GM21515 (cell line): ENCODE results near the gene MRAS.
"Not testable (repeated sequence)": the region's sequence is repeated elsewhere in the genome, so short reads cannot be mapped to it uniquely, and the experiment has no call there.

ENCODE experiments used
- ATAC-seq: cut with Tn5 transposase; IDR thresholded peaks from one replicate; pipeline ENCODE4 v1.9.1; 2021; ENCODE audit not compliant: unreplicated experiment

Gene MRAS

GRCh38 chr3:138366006-138366759, 17.8 kb downstream of the MRAS start:
- no peak for ATAC-seq

DNA sequence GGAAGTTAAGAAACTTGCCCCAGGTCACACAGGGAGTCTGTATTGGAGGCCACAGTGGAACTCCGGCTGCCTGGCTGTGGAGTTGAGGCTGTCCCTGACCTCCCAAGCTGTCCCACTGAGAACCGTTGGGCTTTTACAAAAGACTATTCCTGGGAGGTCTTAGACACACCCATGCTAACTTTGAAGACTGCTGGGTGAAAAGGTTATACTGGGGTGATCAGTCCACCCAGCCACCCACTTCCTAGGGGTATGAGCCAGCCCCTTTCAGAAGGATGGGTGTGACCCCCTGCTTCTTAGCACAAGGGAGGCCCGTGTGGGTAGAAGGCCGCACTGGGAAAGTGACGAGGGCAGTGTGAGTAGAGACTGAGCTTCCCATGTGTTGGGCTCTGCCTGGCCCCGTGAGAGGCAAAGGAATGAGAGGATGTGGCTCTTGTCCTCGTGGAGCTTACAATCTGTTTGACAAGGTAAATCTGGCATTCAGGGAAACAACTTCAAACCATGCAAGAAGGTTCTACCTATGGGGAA, 19.0 kb downstream of the MRAS start:
- ATAC-seq, result no peak

DNA sequence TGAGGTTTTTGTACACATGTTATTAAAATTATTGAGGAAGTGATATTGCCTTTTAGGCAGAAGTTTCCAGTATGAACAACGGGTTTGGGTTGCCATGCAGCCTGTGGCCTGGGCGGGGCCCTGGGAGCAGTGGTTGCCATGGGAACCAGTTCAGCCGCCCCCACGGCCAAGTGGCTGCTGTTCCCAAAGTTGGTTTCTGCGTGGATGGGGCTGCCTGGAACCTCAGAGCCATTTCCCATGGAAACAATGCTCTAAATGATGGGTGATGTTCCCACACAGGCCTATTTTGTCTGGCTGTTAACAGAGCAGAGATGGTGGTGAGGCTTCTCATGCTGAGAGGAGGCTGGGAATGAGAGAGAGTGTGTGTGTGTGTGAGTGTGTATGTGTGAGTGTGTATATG, 19.5 kb downstream of the MRAS start:
- no peak for ATAC-seq

DNA sequence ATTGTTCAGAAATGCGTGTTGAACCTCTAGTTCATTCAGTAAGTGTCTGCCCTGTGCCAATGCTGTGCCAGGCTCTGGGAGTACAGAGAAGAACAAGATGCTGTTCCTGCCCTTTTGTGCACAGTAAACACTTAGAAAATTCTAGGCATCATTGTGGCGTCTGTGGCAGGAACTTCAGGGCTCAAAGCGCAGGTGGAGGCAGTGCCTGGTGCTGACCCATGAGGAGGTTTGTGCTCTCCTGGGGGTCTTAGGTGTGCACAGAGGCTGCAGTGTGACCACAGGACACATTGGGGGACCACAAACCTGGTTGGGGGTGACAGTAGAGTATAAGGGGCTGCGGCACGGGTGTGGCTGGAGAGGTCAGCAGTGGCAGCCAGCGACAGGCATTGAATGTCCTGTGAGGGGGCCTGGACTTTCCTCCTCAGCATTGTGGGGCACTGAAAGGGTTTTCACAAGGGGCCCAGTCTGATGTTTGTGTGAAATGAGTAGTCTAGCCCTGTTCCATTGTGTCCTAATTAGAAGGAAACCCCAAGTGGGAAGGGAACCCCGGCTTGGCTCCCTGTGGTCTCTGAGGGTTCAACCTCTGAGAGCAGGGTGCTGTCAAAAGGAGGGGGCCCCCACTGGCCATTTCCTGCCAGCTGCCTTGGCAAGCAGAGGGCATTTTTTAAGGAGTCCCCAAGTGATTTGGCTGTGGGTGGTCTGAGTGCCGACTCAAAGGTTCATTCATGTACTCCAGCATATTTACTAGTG, 20.9 kb downstream of the MRAS start:
- no peak for ATAC-seq

- ATAC-seq, result no peak
Observed at GRCh38 chr3:138370321-138370720, 21.9 kb downstream of the MRAS start.

DNA sequence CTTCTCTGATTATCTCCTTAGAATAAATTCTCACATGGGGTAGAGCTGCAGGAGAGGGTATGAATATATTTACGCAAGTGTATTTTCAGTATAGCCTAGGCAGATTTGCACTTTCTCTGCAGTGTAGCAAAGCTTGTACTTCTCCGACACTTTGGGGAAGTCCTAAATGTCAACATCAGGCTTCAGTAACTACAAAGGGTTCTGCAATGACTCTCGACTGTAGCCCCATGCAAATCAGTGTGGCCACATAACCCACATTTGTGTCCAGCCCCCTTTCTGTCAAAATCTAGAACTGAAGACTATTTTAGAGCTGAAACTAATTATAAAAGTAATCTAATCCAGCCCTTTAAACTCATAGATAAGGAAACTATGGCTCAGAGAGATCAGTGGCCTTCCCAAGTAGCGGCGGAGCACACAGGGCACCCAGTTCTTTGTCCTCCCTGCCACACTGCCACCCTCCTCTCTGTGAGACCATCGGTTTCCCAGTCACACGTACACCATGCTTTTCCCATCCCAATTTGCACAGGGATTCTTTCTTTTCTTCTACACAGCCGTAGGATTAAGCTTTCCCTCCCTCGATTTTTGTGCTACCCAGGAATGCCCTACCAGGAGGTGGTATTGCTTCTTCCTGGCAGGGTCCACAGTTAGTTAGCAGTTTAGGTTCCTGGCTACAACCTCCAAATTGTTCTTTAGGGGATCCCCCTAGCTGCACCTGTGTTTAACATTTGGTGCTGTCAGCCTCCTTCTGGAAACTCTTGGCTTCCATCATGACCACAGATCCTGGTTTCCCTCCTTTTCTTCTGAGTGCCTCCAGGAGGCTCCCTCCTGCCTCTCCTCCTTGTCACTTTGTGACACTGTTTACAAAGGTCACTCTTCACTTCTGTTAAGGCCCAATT, 22.9 kb downstream of the MRAS start:
- peak; percentile 100 for ATAC-seq

DNA sequence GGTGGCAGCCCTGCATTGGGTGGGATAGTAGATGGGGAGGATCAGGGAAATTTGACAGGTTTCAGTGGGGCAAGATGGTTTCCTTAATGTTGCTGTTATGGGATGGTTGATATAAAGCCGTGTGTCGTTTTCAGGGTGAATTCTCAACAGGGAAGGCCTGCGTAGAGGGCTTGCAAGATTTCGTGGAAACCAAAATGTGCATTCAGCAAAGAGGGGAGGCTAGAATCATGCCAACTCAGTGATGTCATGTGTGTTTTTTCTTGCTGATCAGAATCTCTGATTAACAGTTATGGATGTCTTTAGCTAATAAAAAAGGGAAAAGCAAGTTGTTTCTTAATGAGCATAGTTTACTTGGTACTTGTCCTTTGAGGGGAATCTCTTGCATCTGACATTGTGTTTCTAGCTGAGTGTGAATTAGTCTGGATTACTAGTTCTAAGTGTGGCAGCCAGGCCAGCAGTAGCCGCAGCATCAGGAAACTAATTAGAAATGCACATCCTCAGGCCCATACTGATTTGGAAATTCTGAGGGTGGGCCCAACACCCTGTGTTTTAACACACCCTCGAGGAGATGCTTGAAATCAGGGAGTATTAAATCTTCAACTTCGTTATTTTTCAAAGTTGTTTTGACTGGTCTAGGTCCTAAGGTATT, 24.8 kb downstream of the MRAS start:
- ATAC-seq, result no peak

GRCh38 chr3:138373736-138374094, 25.3 kb downstream of the MRAS start:
- ATAC-seq, result no peak

DNA sequence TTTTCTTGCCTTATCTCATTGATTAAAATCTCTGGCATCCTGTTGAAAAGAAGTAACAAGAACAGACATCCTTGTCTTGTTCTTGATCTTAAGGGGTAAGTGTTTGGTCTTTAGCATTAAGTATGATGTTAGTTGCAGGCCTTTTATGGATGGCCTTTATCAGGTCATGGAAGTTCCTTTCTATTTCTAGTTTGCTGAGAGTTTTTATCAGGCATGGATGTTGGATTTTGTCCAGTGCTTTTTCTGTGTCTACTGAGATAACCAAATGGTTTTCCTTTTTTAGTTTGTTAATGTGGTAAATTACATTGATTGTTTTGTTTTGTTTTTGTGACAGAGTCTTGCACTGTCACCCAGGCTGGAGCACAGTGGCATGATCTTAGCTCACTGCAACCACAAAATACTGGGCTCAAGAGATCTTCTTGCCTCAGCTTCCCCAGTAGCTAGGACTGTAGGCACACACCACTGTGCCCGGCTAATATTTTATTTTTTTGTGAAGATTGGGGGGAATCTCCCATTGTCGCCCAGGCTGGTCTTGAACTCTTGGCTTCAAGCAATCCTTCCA, 26.3 kb downstream of the MRAS start:
- no peak for ATAC-seq

GRCh38 chr3:138375447-138375846, 27.1 kb downstream of the MRAS start:
- no peak for ATAC-seq

DNA sequence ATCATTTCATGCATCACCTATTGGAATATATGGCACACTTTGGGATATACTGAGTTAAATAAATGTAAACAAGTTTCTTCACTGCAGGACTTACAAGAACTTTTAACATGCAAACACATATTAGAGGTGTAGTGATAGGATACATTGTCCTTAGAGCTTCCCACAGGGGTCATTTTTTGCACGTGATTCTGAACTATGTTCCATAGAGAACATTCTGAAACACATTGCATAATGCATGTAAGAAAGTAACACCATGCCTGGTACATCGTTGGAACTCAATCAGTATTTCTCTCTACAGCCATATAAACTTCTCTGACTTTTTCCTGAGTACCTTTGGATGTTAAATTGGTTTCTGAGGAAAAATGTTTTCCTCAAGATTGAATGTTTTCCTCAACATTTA, 28.3 kb downstream of the MRAS start:
- no peak for ATAC-seq

DNA sequence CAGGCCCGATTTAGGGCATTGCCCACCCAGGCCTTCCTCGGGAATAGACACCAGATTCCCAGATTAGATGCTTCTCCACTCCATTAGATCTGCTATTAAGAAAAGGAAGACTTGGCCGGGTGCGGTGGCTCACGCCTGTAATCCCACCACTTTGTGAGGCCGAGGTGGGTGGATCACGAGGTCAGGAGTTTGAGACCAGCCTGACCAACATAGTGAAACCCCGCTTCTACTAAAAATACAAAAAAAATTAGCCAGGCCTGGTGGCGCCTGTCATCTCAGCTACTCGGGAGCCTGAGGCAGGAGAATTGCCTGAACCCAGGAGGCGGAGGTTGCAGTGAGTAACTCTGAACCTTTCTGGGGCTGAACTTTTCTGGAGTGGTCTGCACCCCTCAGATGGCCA, 28.8 kb downstream of the MRAS start:
- ATAC-seq, result not testable (repeated sequence)

GRCh38 chr3:138377804-138378203, 29.4 kb downstream of the MRAS start:
- no peak for ATAC-seq

DNA sequence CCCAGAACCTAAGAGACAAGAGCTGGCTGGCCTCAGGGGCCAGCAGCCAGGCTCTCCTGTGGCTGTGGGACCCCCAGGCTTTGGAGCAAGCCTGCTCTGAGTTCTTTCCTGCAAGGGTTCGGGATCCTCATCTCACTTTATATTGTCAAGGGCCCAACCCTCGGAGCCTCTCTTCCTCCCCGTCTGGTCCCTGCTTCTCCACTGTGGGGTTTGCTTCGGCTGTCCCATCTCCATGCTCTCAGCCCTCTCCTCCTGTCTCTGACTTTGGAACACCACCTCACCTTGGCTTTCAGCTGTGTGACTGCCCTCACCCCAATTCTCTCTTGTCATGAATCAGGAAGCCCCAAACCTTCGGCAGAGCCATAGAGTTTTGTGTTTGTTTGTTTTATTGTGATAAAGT, 30.0 kb downstream of the MRAS start:
- ATAC-seq, result no peak

GRCh38 chr3:138378990-138379389, 30.6 kb downstream of the MRAS start:
- no peak for ATAC-seq

GRCh38 chr3:138381413-138381901, 33.1 kb downstream of the MRAS start:
- ATAC-seq, result no peak

- ATAC-seq, result no peak
Observed at GRCh38 chr3:138381950-138382715, 33.8 kb downstream of the MRAS start.

DNA sequence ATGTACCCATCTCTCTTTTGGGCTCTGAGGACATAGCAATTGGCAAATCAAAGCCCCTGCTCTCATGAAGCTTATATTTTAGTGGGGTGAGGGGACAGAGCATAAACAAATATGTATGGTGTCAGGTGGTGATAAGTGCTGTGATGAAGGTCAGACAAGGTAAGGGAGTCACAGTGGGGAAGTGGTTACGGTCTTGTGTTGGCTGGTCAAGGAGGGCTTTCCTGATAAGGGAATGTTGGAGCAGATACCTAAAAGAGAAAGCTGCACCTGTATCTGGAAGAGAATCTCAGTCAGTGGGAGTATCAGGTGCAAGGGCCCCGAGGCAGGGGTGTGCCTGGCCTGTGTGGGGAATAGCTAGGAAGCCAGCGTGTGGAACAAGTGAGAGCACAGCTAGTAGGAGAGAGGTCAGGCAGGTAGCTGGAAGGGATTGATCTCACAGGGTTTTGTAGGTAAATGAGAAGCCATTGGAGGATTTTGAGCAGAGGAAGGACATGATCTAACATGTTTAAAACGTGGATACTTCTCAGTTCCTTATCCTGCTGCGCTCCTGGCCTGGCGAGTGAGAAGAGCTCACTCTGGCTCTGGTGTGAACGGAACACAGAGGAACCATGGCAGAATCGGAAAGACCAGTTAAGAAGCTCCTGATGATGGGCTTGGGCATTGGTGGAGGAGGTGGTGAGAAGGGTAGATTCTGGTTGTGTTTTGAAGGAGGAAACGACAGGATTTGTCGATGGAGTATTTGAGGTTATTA, 35.5 kb downstream of the MRAS start:
- no peak for ATAC-seq

DNA sequence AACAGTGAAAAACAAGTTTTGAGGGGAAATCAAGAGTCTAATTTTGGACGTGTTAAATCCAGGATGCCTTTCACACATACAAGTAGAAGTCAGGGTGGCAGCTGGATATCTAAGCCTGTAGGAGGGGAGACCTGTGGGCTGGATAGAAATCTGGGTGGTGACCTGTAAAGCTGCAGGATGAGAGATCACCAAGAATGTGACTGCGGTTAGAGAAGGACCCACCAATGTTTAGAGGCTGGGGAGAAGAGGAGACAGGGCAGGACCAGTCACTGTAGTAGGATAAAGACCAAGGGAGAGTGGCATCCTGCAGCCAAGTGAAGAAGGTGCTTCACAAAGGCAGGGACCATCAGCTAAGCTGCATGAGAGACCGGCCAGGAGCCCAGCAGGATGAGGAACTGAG, 36.2 kb downstream of the MRAS start:
- no peak for ATAC-seq
